Thyroid gland (tissue), 4 donors: Measurements from ENCODE around the gene FAM180B. TPM values are rescaled to one million over a fixed set of nuclear protein-coding genes. Genes with fewer than 3 reads are reported as not detected.
"Not testable (repeated sequence)": the region's sequence is repeated elsewhere in the genome, so short reads cannot be mapped to it uniquely, and the experiment has no call there.

Experiments used
- DNase-seq, 2 donors: peaks; one replicate each; pipeline ENCODE4 v3.0.0-alpha.2; 2019
- H3K27ac ChIP-seq, 3 donors: fragments of 200-600 bp; sonication (generic); 1 replicate in 2 of 3; 2 replicates in 1 of 3; pipeline ENCODE4 v1.5.1; 2016 to 2019; ENCODE audit warnings: mild to moderate bottlenecking in 1 of 3, moderate library complexity in 1 of 3
- H3K27me3 ChIP-seq: fragments of 200-600 bp; sonication (generic); one replicate; pipeline ENCODE4 v1.5.1; 2019
- H3K36me3 ChIP-seq, 2 donors: fragments of 200-600 bp; sonication (generic); one replicate each; pipeline ENCODE4 v1.5.1; 2016 to 2019
- H3K4me1 ChIP-seq, 2 donors: fragments of 200-600 bp; sonication (generic); one replicate each; pipeline ENCODE4 v1.5.1; 2017 to 2019
- H3K4me3 ChIP-seq, 3 donors: fragments of 200-600 bp; sonication (generic); replicated peaks in 1 of 3; 1 replicate in 2 of 3; 2 replicates in 1 of 3; pipeline ENCODE4 v1.5.1; 2016; ENCODE audit warnings: mild to moderate bottlenecking in 1 of 3
- H3K9me3 ChIP-seq: fragments of 200-600 bp; sonication (generic); one replicate; pipeline ENCODE4 v1.5.1; 2017
- POLR2A ChIP-seq, 2 donors: fragments of 450-650 bp; IDR thresholded peaks; one replicate each; pipeline ENCODE4 v1.6.1; 2017; ENCODE audit warnings: antibody characterized with exemption in 2 of 2, mild to moderate bottlenecking in 2 of 2, moderate library complexity in 1 of 2
- WGBS, 2 donors: methylation state at CpG; one replicate each; pipeline ENCODE4 v1.1.5; 2017; 5-methylcytosine and 5-hydroxymethylcytosine counted together
- intact Hi-C: fragments of 100-400 bp; cut with DNase I; formaldehyde crosslinking; loops from one replicate; pipeline ENCODE4 v1.15.1; 2023
- small RNA-seq: library from RNA; depleted of rRNA; stranded (forward); fragments of <200 nt; gene quantifications from one replicate; pipeline ENCODE3, GENCODE V24; 2016
- total RNA-seq, 4 donors: library from RNA; depleted of rRNA; stranded (reverse); fragments of >200 nt; gene quantifications; one replicate each; pipeline ENCODE4 v1.2.3, GENCODE V29; 2016
- TF ChIP-seq, protein P1 (sequence below), 6 experiments: fragments of 200-600 bp in 3 of 6; fragments of 450-650 bp in 3 of 6; sonication (generic) in 3 of 6; IDR thresholded peaks; one replicate each; pipeline ENCODE4 v1.5.1; 2016 to 2019; ENCODE audit warnings: antibody characterized with exemption in 6 of 6, mild to moderate bottlenecking in 2 of 6, inconsistent platforms in 1 of 6, moderate library complexity in 1 of 6

The FAM180B gene
- total RNA-seq, 4 donors from 2014 or later: 0.83 to 3.1 (median 1.4) TPM

DNA sequence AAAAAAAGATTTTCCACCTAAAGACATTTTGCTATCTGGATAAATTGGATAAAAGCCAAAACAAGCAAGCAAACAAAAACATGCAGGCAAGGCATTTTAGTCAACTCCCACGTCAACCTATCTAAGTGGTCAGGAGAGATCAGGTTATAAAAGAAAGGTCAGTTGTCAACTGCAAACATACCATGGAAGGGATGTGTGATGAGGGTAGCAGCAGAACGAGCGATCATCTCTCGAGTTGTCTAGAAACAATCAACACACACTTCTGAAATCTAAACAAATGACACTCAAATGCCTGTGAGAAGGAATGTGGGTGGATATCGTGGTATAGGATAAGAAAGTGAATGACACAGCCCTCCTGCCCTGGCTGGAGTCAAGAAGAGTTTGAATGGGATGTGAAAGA, 45.0 kb downstream of the FAM180B start:
- intact Hi-C loops: no loop called here
- 76 to 80% methylated on average over 5 of the region's 5 CpGs for WGBS, 2 donors
- H3K36me3 ChIP-seq: peaks cover 62 to 73% of the 10 kb centered on the region in 2 donors

DNA sequence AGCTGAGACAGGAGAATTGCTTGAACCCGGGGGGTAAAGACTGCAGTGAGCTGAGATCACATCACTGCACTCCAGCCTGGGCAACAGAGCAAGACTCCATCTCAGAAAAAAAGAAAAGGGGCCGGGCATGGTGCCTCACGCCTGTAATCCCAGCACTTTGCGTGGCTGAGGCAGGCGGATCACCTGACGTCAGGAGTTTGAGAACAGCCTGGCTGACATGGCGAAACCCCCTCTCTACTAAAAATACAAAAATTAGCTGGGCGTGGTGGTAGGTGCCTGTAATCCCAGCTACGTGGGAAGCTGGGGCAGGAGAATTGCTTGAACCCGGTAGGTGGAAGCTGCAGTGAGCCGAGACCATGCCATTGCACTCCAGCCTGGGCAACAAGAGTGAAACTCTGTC, 49.9 kb downstream of the FAM180B start:
- H3K4me3 ChIP-seq, intact Hi-C loops, H3K9me3 ChIP-seq, H3K27ac ChIP-seq, H3K27me3 ChIP-seq, H3K4me1 ChIP-seq, DNase-seq: not testable (repeated sequence)
- peaks cover 32 to 35% of the 10 kb centered on the region in 2 donors for H3K36me3 ChIP-seq
- WGBS, 2 donors: 95 to 98% methylated on average over 11 of the region's 11 CpGs

More for the DNA sequence above, 45.0 kb downstream of the FAM180B start:
- no peak for DNase-seq
- Histone ChIP-seq H3K4me1 (no peaks in the 10 kb centered on the region), H3K27ac (no peak overlapping the region), H3K4me3 (no peak overlapping the region), H3K9me3 (no peaks in the 10 kb centered on the region), H3K27me3 (no peaks in the 10 kb centered on the region)
- TF ChIP-seq POLR2A (IDR thresholded peaks at IDR 0.05): no peak
- TF ChIP-seq, protein P1, sequence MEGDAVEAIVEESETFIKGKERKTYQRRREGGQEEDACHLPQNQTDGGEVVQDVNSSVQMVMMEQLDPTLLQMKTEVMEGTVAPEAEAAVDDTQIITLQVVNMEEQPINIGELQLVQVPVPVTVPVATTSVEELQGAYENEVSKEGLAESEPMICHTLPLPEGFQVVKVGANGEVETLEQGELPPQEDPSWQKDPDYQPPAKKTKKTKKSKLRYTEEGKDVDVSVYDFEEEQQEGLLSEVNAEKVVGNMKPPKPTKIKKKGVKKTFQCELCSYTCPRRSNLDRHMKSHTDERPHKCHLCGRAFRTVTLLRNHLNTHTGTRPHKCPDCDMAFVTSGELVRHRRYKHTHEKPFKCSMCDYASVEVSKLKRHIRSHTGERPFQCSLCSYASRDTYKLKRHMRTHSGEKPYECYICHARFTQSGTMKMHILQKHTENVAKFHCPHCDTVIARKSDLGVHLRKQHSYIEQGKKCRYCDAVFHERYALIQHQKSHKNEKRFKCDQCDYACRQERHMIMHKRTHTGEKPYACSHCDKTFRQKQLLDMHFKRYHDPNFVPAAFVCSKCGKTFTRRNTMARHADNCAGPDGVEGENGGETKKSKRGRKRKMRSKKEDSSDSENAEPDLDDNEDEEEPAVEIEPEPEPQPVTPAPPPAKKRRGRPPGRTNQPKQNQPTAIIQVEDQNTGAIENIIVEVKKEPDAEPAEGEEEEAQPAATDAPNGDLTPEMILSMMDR (IDR thresholded peaks at IDR 0.05): no peak

Small RNA genes lying within 50 kb of the gene (small RNA-seq; reads per million reads assigned to genes)
- gene RN7SL652P (not detected), gene RNU5E-10P (not detected)

Other genes with a start within 250 kb of the FAM180B start
- gene MYBPC3, start 234.0 kb upstream of the FAM180B start, total RNA-seq: not detected
- gene SPI1, start 208.1 kb upstream of the FAM180B start, total RNA-seq: 10 to 100 TPM in 1 of 4 donors, 1 to 10 TPM in 3; 4.8 to 18.0 (median 5.8) TPM
- gene SLC39A13, start 178.1 kb upstream of the FAM180B start, total RNA-seq: 10 to 100 TPM; 51.3 to 84.3 (median 66.8) TPM
- gene PSMC3, start 160.2 kb upstream of the FAM180B start, total RNA-seq: 100 to 1,000 TPM in 2 of 4 donors, 10 to 100 TPM in 2; 92.7 to 240 (median 123) TPM
- under 1 TPM in 1 of 4 donors, not detected in 3; 0.67 TPM for gene RAPSN, start 137.5 kb upstream of the FAM180B start, total RNA-seq
- gene CELF1, start 33.5 kb upstream of the FAM180B start, total RNA-seq: 100 to 1,000 TPM in 3 of 4 donors, 10 to 100 TPM in 1; 87.3 to 144 (median 111) TPM
- 100 to 1,000 TPM in 3 of 4 donors, 10 to 100 TPM in 1; 93.9 to 149 (median 125) TPM for gene PTPMT1, start 21.1 kb upstream of the FAM180B start, total RNA-seq
- 10 to 100 TPM; 22.8 to 34.5 (median 30.7) TPM for gene KBTBD4, start 7.7 kb upstream of the FAM180B start, total RNA-seq
- 10 to 100 TPM; 42.6 to 84.3 (median 81.2) TPM for gene NDUFS3, start 7.6 kb upstream of the FAM180B start, total RNA-seq
- 1 to 10 TPM; 1.1 to 3.7 (median 1.9) TPM for gene C1QTNF4, start 7.7 kb downstream of the FAM180B start, total RNA-seq
- gene MTCH2, start 55.9 kb downstream of the FAM180B start, total RNA-seq: 100 to 1,000 TPM in 1 of 4 donors, 10 to 100 TPM in 3; 70.3 to 126 (median 82.2) TPM
- 1 to 10 TPM in 1 of 4 donors, under 1 TPM in 3; 0.59 to 1.1 (median 0.87) TPM for gene AGBL2, start 128.7 kb downstream of the FAM180B start, total RNA-seq
- 100 to 1,000 TPM; 156 to 232 (median 194) TPM for gene FNBP4, start 180.7 kb downstream of the FAM180B start, total RNA-seq